Sigmoid colon (tissue), 7 donors: ENCODE results near the gene ZNF133. TPM values are rescaled to one million over a fixed set of nuclear protein-coding genes. Genes with fewer than 3 reads are reported as not detected.

Experiments
- DNase-seq: peaks from one replicate; pipeline ENCODE4 v3.0.0-alpha.2; 2019
- H3K27ac ChIP-seq, 4 donors: fragments of 200-600 bp; sonication (generic); one replicate each; pipeline ENCODE4 v1.5.1; 2016 to 2019; ENCODE audit warnings: mild to moderate bottlenecking in 1 of 4
- H3K27me3 ChIP-seq, 3 donors: fragments of 200-600 bp; sonication (generic); one replicate each; pipeline ENCODE4 v1.5.1; 2019; ENCODE audit warnings: mild to moderate bottlenecking in 1 of 3
- H3K36me3 ChIP-seq, 4 donors: fragments of 200-600 bp; sonication (generic); one replicate each; pipeline ENCODE4 v1.5.1; 2016 to 2019
- H3K4me1 ChIP-seq, 4 donors: fragments of 200-600 bp; sonication (generic); one replicate each; pipeline ENCODE4 v1.5.1; 2017 to 2019
- H3K4me3 ChIP-seq, 4 donors: fragments of 200-600 bp; sonication (generic); one replicate each; pipeline ENCODE4 v1.5.1; 2017 to 2019; ENCODE audit warnings: mild to moderate bottlenecking in 2 of 4, moderate library complexity in 1 of 4
- H3K9me3 ChIP-seq, 4 donors: fragments of 200-600 bp in 3 of 4; sonication (generic) in 3 of 4; one replicate each; pipeline versions ENCODE4 v1.5.1 to v1.6.1; 2013 to 2019
- CTCF ChIP-seq, 4 experiments: fragments of 450-650 bp in 3 of 4; fragments of 200-600 bp in 1 of 4; IDR thresholded peaks; one replicate each; pipeline ENCODE4 v1.5.1; 2016 to 2019; ENCODE audit warnings: antibody characterized with exemption in 4 of 4, mild to moderate bottlenecking in 3 of 4, moderate library complexity in 2 of 4
- EP300 ChIP-seq, 4 donors: sonication (generic); formaldehyde crosslinking; IDR thresholded peaks; one replicate each; pipeline ENCODE4 v1.6.1; 2017; ENCODE audit warnings: antibody characterized with exemption in 4 of 4
- POLR2A ChIP-seq, 2 donors: fragments of 450-650 bp; IDR thresholded peaks; one replicate each; pipeline ENCODE4 v1.6.1; 2016; ENCODE audit warnings: antibody characterized with exemption in 2 of 2, mild to moderate bottlenecking in 2 of 2, moderate library complexity in 2 of 2
- POLR2AphosphoS5 ChIP-seq, 4 donors: sonication (generic); formaldehyde crosslinking; IDR thresholded peaks; one replicate each; pipeline ENCODE4 v1.6.1; 2017; ENCODE audit warnings: antibody characterized with exemption in 4 of 4
- WGBS, 2 donors: extraction: QIAGEN DNeasy Blood & Tissue Kit; methylation state at CpG; one replicate each; pipeline ENCODE4 v1.1.7; 2013; 5-methylcytosine and 5-hydroxymethylcytosine counted together
- intact Hi-C: fragments of 100-400 bp; cut with DNase I; formaldehyde crosslinking; loops from one replicate; pipeline ENCODE4 v1.15.1; 2023
- polyA plus RNA-seq, 3 donors: library from polyadenylated mRNA; stranded (reverse); fragments of 200-250 nt; gene quantifications; one replicate each; pipeline ENCODE4 v1.2.3, GENCODE V29; 2013
- total RNA-seq, 4 donors: library from RNA; depleted of rRNA; stranded (reverse); fragments of >200 nt; gene quantifications; one replicate each; pipeline ENCODE4 v1.1.0, GENCODE V29; 2016
- donor health status: healthy with polysubstance abuse.
- donor health status: Bipolar disorder and iron deficiency.
- donor health status: healthy.

Gene ZNF133
- total and polyA plus RNA-seq, 7 donors, result 4.8 to 20.3 (median 16.2) TPM

DNA sequence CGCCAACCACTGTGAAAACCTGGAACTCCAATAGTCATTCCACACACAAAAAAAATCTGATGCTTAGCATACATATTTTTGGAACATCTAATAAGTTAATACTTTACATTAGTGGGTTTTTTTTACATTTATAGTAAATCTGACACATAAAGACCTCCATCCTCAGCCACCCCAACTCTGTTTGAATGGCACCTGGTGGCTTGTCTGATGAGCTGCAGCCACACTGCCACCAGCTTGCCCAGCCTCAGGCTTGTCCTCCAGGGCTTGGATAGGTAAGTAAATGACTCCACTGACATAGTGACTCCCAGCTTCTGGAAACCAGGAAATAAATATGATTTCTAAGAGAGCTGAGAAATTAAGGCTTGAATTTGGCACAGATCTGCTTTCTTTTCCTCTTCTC lies 71.5 kb downstream of the ZNF133 start:
- H3K36me3 ChIP-seq, result no peaks in the 10 kb centered on the region
- no peak overlapping the region for H3K4me3 ChIP-seq
- no peaks in the 10 kb centered on the region for H3K4me1 ChIP-seq
- no peaks in the 10 kb centered on the region for H3K9me3 ChIP-seq
- 95 to 97% methylated on average over 1 of the region's 1 CpG for WGBS, 2 donors
- TF ChIP-seq EP300 (IDR thresholded peaks at IDR 0.05) (no peak), POLR2A (IDR thresholded peaks at IDR 0.05) (no peak), POLR2AphosphoS5 (IDR thresholded peaks at IDR 0.05) (no peak), CTCF (IDR thresholded peaks at IDR 0.05) (no peak)
- no peaks in the 10 kb centered on the region for H3K27me3 ChIP-seq
- no peak overlapping the region for H3K27ac ChIP-seq
- DNase-seq, result no peak
- intact Hi-C loops, result no loop called here

DNA sequence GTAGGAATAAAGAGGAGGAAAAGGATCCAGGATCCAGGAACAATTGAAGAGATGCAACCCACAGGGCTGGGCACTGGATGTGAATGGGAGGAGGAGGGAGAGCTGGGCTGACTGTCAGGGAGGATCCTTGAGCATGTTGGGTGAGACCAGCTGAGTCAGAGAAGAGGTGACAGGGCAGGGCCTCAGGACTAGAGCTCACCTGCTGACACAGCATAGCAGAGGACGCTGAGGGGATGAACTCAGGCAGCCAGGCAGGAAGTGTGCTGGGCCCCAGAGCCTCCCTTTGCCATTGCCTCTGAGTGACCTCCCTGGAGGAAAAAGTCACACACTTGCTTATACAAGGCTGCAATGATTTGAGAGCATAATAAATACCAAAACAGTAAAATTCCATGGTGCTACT lies 72.3 kb downstream of the ZNF133 start:
- no peak overlapping the region for H3K4me3 ChIP-seq
- H3K9me3 ChIP-seq, result no peaks in the 10 kb centered on the region
- 37 to 50% methylated on average over 1 of the region's 1 CpG for WGBS, 2 donors
- H3K36me3 ChIP-seq, result no peaks in the 10 kb centered on the region
- H3K4me1 ChIP-seq, result no peaks in the 10 kb centered on the region
- no peak for DNase-seq
- H3K27me3 ChIP-seq, result no peaks in the 10 kb centered on the region
- intact Hi-C loops, result no loop called here
- H3K27ac ChIP-seq, result no peak overlapping the region
- TF ChIP-seq POLR2A (IDR thresholded peaks at IDR 0.05) (no peak), POLR2AphosphoS5 (IDR thresholded peaks at IDR 0.05) (no peak)

- H3K36me3 ChIP-seq, result no peaks in the 10 kb centered on the region
- no peaks in the 10 kb centered on the region for H3K27me3 ChIP-seq
- no peaks in the 10 kb centered on the region for H3K4me1 ChIP-seq
- DNase-seq, result no peak
- no peaks in the 10 kb centered on the region for H3K9me3 ChIP-seq
- H3K4me3 ChIP-seq, result no peak overlapping the region
- TF ChIP-seq CTCF (IDR thresholded peaks at IDR 0.05), result no peak
- no peak for TF ChIP-seq EP300 (IDR thresholded peaks at IDR 0.05)
- TF ChIP-seq POLR2AphosphoS5 (IDR thresholded peaks at IDR 0.05), result no peak
- TF ChIP-seq POLR2A (IDR thresholded peaks at IDR 0.05), result no peak
- H3K27ac ChIP-seq, result no peak overlapping the region
- intact Hi-C loops, result no loop called here
- WGBS, 2 donors, result 81 to 88% methylated on average over 1 of the region's 1 CpG
Measured at GRCh38 chr20:18361678-18362077, 73.4 kb downstream of the ZNF133 start.

GRCh38 chr20:18362916-18363315 lies 74.6 kb downstream of the ZNF133 start:
- intact Hi-C loops, result no loop called here
- Histone ChIP-seq H3K4me1 (no peaks in the 10 kb centered on the region), H3K27ac (no peak overlapping the region), H3K27me3 (no peaks in the 10 kb centered on the region), H3K4me3 (no peak overlapping the region), H3K36me3 (no peaks in the 10 kb centered on the region), H3K9me3 (no peaks in the 10 kb centered on the region)
- TF ChIP-seq POLR2A (IDR thresholded peaks at IDR 0.05), result no peak
- TF ChIP-seq EP300 (IDR thresholded peaks at IDR 0.05), result no peak
- TF ChIP-seq POLR2AphosphoS5 (IDR thresholded peaks at IDR 0.05), result no peak
- no peak for TF ChIP-seq CTCF (IDR thresholded peaks at IDR 0.05)
- no peak for DNase-seq
- 89 to 92% methylated on average over 13 of the region's 13 CpGs for WGBS, 2 donors

DNA sequence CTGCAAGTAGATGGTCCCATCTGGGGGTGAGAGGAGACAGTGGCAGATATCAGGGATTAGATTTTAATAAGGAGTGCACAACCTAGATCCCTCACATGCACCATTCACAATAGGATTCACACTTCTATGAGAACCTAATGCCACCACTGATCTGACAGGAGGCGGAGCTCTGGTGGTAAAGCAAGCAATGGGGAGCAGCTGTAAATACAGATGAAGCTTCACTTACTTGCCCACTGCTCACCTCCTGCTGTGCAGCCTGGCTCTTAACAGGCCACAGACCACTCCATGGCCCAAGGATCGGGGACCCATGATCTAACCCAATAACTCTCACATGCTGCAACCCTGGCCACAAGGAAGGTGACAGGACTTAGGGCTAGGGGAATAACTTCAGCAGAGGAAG lies 75.4 kb downstream of the ZNF133 start:
- H3K4me3 ChIP-seq, result no peak overlapping the region
- intact Hi-C loops, result no loop called here
- no peaks in the 10 kb centered on the region for H3K27me3 ChIP-seq
- no peak for TF ChIP-seq POLR2A (IDR thresholded peaks at IDR 0.05)
- TF ChIP-seq EP300 (IDR thresholded peaks at IDR 0.05), result no peak
- TF ChIP-seq CTCF (IDR thresholded peaks at IDR 0.05), result no peak
- no peak for TF ChIP-seq POLR2AphosphoS5 (IDR thresholded peaks at IDR 0.05)
- no peaks in the 10 kb centered on the region for H3K4me1 ChIP-seq
- 91 to 96% methylated on average over 2 of the region's 2 CpGs for WGBS, 2 donors
- H3K9me3 ChIP-seq, result no peaks in the 10 kb centered on the region
- no peak for DNase-seq
- H3K36me3 ChIP-seq, result no peaks in the 10 kb centered on the region
- no peak overlapping the region for H3K27ac ChIP-seq
